CD8-positive, alpha-beta memory T cell (primary cell): ENCODE results near the gene FDPS. TPM values are rescaled to one million over a fixed set of nuclear protein-coding genes. Genes with fewer than 3 reads are reported as not detected.
A peak's percentile ranks its signal among the peaks of the same experiment; 100 is the strongest.

ENCODE experiments used
- CTCF ChIA-PET: fragments of 350-600 bp; sonication (Branson Sonifier 250); formaldehyde crosslinking; loops from one replicate; lab custom pipeline; 2021; ENCODE audit warnings: antibody characterized with exemption; lab: Charles Lee
- POLR2A ChIA-PET: fragments of 350-600 bp; sonication (Branson Sonifier 250); formaldehyde crosslinking; loops from one replicate; lab custom pipeline; 2021; ENCODE audit warnings: antibody characterized with exemption; lab: Charles Lee
- DNase-seq, 5 donors: peaks; one replicate each; pipeline versions ENCODE4 v3.0.0 to v3.0.0-alpha.2; 2020 to 2022; ENCODE audit warnings: mixed read lengths in 1 of 5
- H3K27ac ChIP-seq: one replicate; pipeline ENCODE4 v1.7.0; 2013; ENCODE audit warnings: low read depth, mild to moderate bottlenecking, low read length, moderate library complexity
- H3K27me3 ChIP-seq: 2 replicates; pipeline ENCODE4 v1.7.0; 2013; ENCODE audit warnings: low read length, mild to moderate bottlenecking; ENCODE audit not compliant: insufficient read depth, poor library complexity, severe bottlenecking
- H3K36me3 ChIP-seq: 2 replicates; pipeline ENCODE4 v1.7.0; 2013; ENCODE audit warnings: mild to moderate bottlenecking, low read length, moderate library complexity; ENCODE audit not compliant: insufficient read depth
- H3K4me1 ChIP-seq: 2 replicates; pipeline ENCODE4 v1.7.0; 2013; ENCODE audit warnings: mild to moderate bottlenecking, low read length, moderate library complexity; ENCODE audit not compliant: insufficient read depth
- H3K4me3 ChIP-seq: 2 replicates; pipeline ENCODE4 v1.7.0; 2013; ENCODE audit warnings: mild to moderate bottlenecking, low read length
- H3K9me3 ChIP-seq: 2 replicates; pipeline ENCODE4 v1.7.0; 2013; ENCODE audit warnings: mild to moderate bottlenecking, low read length
- H3K27ac Mint-ChIP-seq, 8 donors: one replicate each; pipeline ENCODE4 v1.8.0; 2020 to 2021; ENCODE audit warnings: mixed read lengths in 8 of 8, mild to moderate bottlenecking in 6 of 8, inconsistent platforms in 3 of 8, moderate library complexity in 3 of 8
- H3K27me3 Mint-ChIP-seq, 2 donors: one replicate each; pipeline ENCODE4 v1.8.0; 2020 to 2021; ENCODE audit warnings: mixed read lengths in 2 of 2, mild to moderate bottlenecking in 1 of 2, moderate library complexity in 1 of 2
- H3K36me3 Mint-ChIP-seq, 3 donors: one replicate each; pipeline ENCODE4 v1.8.0; 2020 to 2021; ENCODE audit warnings: mixed read lengths in 3 of 3, inconsistent platforms in 1 of 3, mild to moderate bottlenecking in 1 of 3
- H3K4me1 Mint-ChIP-seq, 3 donors: one replicate each; pipeline ENCODE4 v1.8.0; 2020 to 2021; ENCODE audit warnings: mixed read lengths in 3 of 3, inconsistent platforms in 1 of 3, mild to moderate bottlenecking in 1 of 3
- H3K4me3 Mint-ChIP-seq, 7 donors: one replicate each; pipeline ENCODE4 v1.8.0; 2020 to 2021; ENCODE audit warnings: mixed read lengths in 7 of 7, mild to moderate bottlenecking in 6 of 7, moderate library complexity in 4 of 7, inconsistent platforms in 2 of 7
- H3K9me3 Mint-ChIP-seq, 5 donors: one replicate each; pipeline ENCODE4 v1.8.0; 2020 to 2022; ENCODE audit warnings: mixed read lengths in 5 of 5, mild to moderate bottlenecking in 3 of 5, moderate library complexity in 2 of 5, inconsistent platforms in 1 of 5
- polyA plus RNA-seq: library from polyadenylated mRNA; unstranded; fragments of 300-500 nt; fragmentation: Illumina TruSeq; gene quantifications from one replicate; pipeline ENCODE4 v1.2.3, GENCODE V29; 2021
- total RNA-seq, 2 experiments: library from RNA; stranded (reverse); gene quantifications; one replicate each; pipeline ENCODE4 v1.2.3, GENCODE V29; 2021

Gene FDPS
- total and polyA plus RNA-seq, 3 experiments from 2014 or later = 126 to 199 (median 194) TPM

DNA sequence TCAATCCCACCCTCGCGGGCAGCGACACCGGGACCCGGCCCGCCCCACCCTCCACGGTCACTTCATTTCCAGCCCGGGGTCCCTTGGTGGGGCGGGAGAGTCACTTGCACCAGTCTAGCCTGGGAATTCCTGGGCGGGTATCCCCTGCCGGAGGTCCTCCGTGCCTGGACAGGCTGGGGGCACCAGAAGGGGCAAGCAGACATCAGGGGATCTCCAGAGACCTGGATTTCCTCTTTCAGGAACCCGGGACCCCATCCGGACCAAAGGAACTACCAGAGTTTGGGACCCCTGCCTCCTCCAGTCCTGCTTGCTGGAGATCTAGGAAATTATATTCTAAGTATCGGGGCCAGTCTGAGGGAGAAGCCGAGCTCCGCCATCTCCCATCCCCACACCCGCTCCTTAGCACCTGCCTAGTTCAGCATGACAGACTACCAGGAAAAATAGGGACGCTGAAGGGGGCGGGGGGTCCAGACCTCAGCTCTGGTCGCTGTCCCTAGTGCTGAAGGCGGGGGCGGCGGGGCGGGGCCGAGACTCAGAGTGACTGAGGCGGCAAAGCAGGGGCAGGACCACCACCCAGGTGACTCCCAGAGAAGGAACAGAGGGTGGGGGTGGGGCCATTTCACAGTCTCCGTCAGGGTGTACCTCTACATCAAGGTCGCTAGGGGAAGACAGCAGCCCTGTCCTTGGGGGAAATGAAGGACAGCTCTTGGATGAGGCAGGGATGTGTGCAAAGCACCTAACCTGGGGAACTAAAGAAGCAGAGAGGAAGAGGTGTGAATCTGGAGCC, 30.6 kb upstream of the FDPS start:
- Mint-ChIP-seq H3K36me3 (peaks cover 0 to 4% (median 0%) of the 10 kb centered on the region in 3 donors), H3K4me3 (peak overlapping the region; percentile 68 to 89 (median 80)), H3K9me3 (no peaks in the 10 kb centered on the region), H3K27ac (peak overlapping the region; percentile 17 to 87 (median 60)), H3K4me1 (peaks cover 26 to 35% (median 30%) of the 10 kb centered on the region in 3 donors), H3K27me3 (no peaks in the 10 kb centered on the region)
- H3K36me3 ChIP-seq = no peaks in the 10 kb centered on the region
- peak; percentile 68 to 88 (median 75) for DNase-seq
- peak overlapping the region; percentile 7 for H3K27ac ChIP-seq
- CTCF ChIA-PET = interaction anchor here (1.1 to 2.4 kb wide), 3 partner anchors 27 to 579 kb away, joined by 3 to 12 read pairs (median 6); partner anchors contain the start of gene GON4L
- H3K4me3 ChIP-seq = peak overlapping the region; percentile 59
- H3K4me1 ChIP-seq = peaks cover 29% of the 10 kb centered on the region
- POLR2A ChIA-PET = interaction anchor here (1.0 kb wide), 1 partner anchor 46 kb away, joined by 3 read pairs; no protein-coding TSS in a partner anchor
- H3K27me3 ChIP-seq = no peaks in the 10 kb centered on the region
- H3K9me3 ChIP-seq = no peaks in the 10 kb centered on the region

DNA sequence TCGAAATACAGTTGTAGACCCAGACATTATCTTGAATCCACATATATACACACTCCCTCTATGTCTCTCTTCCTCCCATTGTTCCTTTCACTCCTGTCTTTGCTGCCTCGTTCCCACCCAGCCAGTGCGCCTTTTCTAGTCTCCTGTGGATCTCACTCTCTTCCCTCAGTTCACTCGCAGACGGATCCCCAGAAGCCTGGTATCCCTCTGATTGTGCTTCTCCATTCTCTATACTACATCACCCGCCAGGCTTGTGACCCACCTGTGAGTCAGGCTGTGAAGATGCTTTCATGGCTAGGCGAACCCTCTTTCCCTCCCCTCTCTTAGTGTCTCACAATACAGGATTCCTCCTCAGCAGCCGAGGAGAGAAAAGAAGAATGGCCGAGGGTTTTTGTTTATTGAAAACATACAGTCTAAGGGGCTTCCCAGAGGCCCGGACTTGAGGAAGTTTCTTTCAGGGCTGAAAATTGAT, 29.9 kb upstream of the FDPS start:
- Mint-ChIP-seq H3K4me3 (peak overlapping the region; percentile 24 to 89 (median 80)), H3K27ac (peak overlapping the region; percentile 30 to 87 (median 60))

DNA sequence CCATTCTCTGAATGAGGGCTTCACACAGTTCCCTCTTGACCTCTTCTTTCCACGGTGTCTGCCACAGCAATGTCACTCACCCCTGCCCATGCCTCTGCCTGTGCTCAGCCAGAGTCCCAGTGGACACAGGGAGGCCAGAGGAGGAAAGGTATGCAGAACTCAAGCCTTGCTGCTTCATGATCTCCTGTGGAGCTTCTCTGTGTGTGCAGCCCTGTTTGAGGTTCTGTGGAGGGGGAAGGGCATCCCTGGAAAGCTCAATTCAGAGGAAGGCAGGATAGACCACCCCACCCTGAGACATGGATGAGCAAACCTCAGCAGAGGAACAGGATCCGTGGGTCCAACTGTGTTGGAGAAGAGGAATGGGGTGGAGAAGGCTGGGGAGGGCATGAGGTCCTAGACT, 29.4 kb upstream of the FDPS start:
- H3K27me3 Mint-ChIP-seq = no peaks in the 10 kb centered on the region
- Histone ChIP-seq H3K27ac (no peak overlapping the region), H3K4me3 (no peak overlapping the region), H3K4me1 (peaks cover 22% of the 10 kb centered on the region), H3K9me3 (no peaks in the 10 kb centered on the region), H3K36me3 (no peaks in the 10 kb centered on the region), H3K27me3 (no peaks in the 10 kb centered on the region)
- H3K27ac Mint-ChIP-seq = peak overlapping the region in 5 of 8 donors; percentile 10 to 84 (median 28)
- H3K9me3 Mint-ChIP-seq = no peaks in the 10 kb centered on the region
- peak overlapping the region in 2 of 7 donors; percentile 20 to 89 for H3K4me3 Mint-ChIP-seq
- H3K36me3 Mint-ChIP-seq = no peaks in the 10 kb centered on the region
- peaks cover 20 to 27% (median 24%) of the 10 kb centered on the region in 3 donors for H3K4me1 Mint-ChIP-seq
- no peak for DNase-seq
- POLR2A ChIA-PET = no interaction called here
- CTCF ChIA-PET = interaction anchor here (1.2 to 2.4 kb wide), 3 partner anchors 18 to 44 kb away, joined by 3 to 12 read pairs (median 6); no protein-coding TSS in a partner anchor

More for the DNA sequence above, 29.9 kb upstream of the FDPS start:
- H3K27ac ChIP-seq = no peak overlapping the region
- H3K27me3 Mint-ChIP-seq = no peaks in the 10 kb centered on the region
- no peaks in the 10 kb centered on the region for H3K9me3 Mint-ChIP-seq
- no peaks in the 10 kb centered on the region for H3K36me3 Mint-ChIP-seq
- POLR2A ChIA-PET = interaction anchor here (1.0 kb wide), 1 partner anchor 45 kb away, joined by 3 read pairs; no protein-coding TSS in a partner anchor
- DNase-seq = no peak
- no peaks in the 10 kb centered on the region for H3K9me3 ChIP-seq
- H3K4me1 ChIP-seq = peaks cover 26% of the 10 kb centered on the region
- no peaks in the 10 kb centered on the region for H3K27me3 ChIP-seq
- no peak overlapping the region for H3K4me3 ChIP-seq
- no peaks in the 10 kb centered on the region for H3K36me3 ChIP-seq
- CTCF ChIA-PET = interaction anchor here (1.1 to 2.4 kb wide), 3 partner anchors 28 to 579 kb away, joined by 3 to 12 read pairs (median 6); partner anchors contain the start of gene GON4L
- peaks cover 22 to 29% (median 26%) of the 10 kb centered on the region in 3 donors for H3K4me1 Mint-ChIP-seq

DNA sequence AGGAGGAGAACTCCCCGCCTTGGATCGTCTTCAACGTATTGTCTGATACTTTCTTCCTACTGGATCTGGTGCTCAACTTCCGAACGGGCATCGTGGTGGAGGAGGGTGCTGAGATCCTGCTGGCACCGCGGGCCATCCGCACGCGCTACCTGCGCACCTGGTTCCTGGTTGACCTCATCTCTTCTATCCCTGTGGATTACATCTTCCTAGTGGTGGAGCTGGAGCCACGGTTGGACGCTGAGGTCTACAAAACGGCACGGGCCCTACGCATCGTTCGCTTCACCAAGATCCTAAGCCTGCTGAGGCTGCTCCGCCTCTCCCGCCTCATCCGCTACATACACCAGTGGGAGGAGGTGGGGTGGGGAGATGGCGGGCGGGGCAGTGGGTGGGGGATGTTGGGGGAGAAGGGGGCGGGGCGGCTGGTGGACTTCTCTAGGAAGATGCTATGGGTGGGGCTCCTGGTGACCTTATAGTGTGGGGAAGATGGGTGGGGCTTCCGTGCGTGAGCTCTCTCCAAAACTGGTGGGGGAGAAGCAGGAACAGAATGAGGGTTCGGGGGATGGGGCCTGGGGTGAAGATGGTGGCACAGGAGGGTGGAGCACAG, 26.1 kb upstream of the FDPS start:
- CTCF ChIA-PET = interaction anchor here (1.6 kb wide), 1 partner anchor 41 kb away, joined by 4 read pairs; no protein-coding TSS in a partner anchor
- Histone ChIP-seq H3K9me3 (no peaks in the 10 kb centered on the region), H3K27ac (no peak overlapping the region), H3K27me3 (no peaks in the 10 kb centered on the region), H3K4me1 (peaks cover 9% of the 10 kb centered on the region), H3K36me3 (no peaks in the 10 kb centered on the region), H3K4me3 (no peak overlapping the region)
- H3K27ac Mint-ChIP-seq = no peak overlapping the region
- peak overlapping the region in 1 of 7 donors; percentile 9 for H3K4me3 Mint-ChIP-seq
- H3K27me3 Mint-ChIP-seq = peaks cover 0 to 1% of the 10 kb centered on the region in 2 donors
- peaks cover 8 to 11% (median 9%) of the 10 kb centered on the region in 3 donors for H3K4me1 Mint-ChIP-seq
- POLR2A ChIA-PET = interaction anchor here (0.5 to 1.6 kb wide), 2 partner anchors 9 to 160 kb away, joined by 3 to 5 read pairs; partner anchors contain the start of gene CLK2
- no peaks in the 10 kb centered on the region for H3K9me3 Mint-ChIP-seq
- no peaks in the 10 kb centered on the region for H3K36me3 Mint-ChIP-seq
- no peak for DNase-seq

DNA sequence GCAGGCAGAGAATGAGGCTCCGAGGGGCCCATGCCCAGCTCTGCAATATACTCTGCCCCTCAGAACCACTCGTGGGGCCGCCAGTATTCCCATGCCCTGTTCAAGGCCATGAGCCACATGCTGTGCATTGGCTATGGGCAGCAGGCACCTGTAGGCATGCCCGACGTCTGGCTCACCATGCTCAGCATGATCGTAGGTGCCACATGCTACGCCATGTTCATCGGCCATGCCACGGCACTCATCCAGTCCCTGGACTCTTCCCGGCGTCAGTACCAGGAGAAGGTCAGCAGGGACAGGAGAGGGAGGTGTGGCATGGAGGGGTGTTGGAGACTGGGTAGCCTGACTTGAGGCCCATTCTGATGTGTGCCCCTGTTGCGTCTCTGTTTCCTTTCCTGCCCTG, 24.2 kb upstream of the FDPS start:
- H3K36me3 Mint-ChIP-seq = no peaks in the 10 kb centered on the region
- Histone ChIP-seq H3K9me3 (no peaks in the 10 kb centered on the region), H3K4me1 (no peaks in the 10 kb centered on the region), H3K27ac (no peak overlapping the region), H3K27me3 (no peaks in the 10 kb centered on the region), H3K36me3 (no peaks in the 10 kb centered on the region), H3K4me3 (no peak overlapping the region)
- POLR2A ChIA-PET = no interaction called here
- H3K27me3 Mint-ChIP-seq = peaks cover 0 to 1% of the 10 kb centered on the region in 2 donors
- DNase-seq = no peak
- CTCF ChIA-PET = no interaction called here
- no peak overlapping the region for H3K4me3 Mint-ChIP-seq
- peaks cover 0 to 2% (median 0%) of the 10 kb centered on the region in 3 donors for H3K4me1 Mint-ChIP-seq
- no peak overlapping the region for H3K27ac Mint-ChIP-seq
- no peaks in the 10 kb centered on the region for H3K9me3 Mint-ChIP-seq

DNA sequence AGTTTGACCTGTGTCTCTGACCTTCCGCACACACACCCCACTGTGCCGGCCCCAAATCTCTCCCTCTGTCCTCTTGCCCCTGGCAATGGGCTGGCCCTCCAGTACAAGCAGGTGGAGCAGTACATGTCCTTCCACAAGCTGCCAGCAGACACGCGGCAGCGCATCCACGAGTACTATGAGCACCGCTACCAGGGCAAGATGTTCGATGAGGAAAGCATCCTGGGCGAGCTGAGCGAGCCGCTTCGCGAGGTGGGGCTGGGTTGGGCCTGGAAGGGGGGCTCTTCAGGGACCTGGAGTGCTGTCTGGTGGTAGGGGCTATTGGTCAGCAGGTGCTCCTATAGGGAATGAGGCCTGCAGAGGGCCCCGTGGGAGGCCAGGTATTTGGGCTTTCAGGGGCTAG, 23.6 kb upstream of the FDPS start:
- Mint-ChIP-seq H3K4me3 (no peak overlapping the region), H3K36me3 (no peaks in the 10 kb centered on the region), H3K4me1 (no peaks in the 10 kb centered on the region), H3K27ac (peak overlapping the region in 2 of 8 donors; percentile 42 to 55), H3K9me3 (no peaks in the 10 kb centered on the region), H3K27me3 (peaks cover 1% of the 10 kb centered on the region in 2 donors)
- no peak overlapping the region for H3K4me3 ChIP-seq
- no peak overlapping the region for H3K27ac ChIP-seq
- no peaks in the 10 kb centered on the region for H3K9me3 ChIP-seq
- ChIA-PET POLR2A (no interaction called here), CTCF (interaction anchor here (1.5 kb wide), 1 partner anchor 34 kb away, joined by 3 read pairs; no protein-coding TSS in a partner anchor)
- no peak for DNase-seq
- H3K27me3 ChIP-seq = no peaks in the 10 kb centered on the region
- no peaks in the 10 kb centered on the region for H3K4me1 ChIP-seq
- H3K36me3 ChIP-seq = no peaks in the 10 kb centered on the region

DNA sequence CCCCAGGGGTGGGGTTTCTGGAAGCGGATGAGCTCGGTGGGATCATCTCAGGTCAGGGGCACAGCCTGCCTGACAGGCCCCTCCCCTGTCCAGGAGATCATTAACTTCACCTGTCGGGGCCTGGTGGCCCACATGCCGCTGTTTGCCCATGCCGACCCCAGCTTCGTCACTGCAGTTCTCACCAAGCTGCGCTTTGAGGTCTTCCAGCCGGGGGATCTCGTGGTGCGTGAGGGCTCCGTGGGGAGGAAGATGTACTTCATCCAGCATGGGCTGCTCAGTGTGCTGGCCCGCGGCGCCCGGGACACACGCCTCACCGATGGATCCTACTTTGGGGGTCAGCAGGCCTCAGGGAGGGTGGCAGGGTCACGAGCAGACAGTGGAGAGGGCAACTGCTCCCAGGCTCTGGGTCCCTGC, 23.0 kb upstream of the FDPS start:
- Histone ChIP-seq H3K36me3 (no peaks in the 10 kb centered on the region), H3K4me1 (no peaks in the 10 kb centered on the region), H3K4me3 (no peak overlapping the region), H3K9me3 (no peaks in the 10 kb centered on the region), H3K27me3 (no peaks in the 10 kb centered on the region), H3K27ac (no peak overlapping the region)
- CTCF ChIA-PET = interaction anchor here (1.5 kb wide), 1 partner anchor 35 kb away, joined by 3 read pairs; no protein-coding TSS in a partner anchor
- Mint-ChIP-seq H3K9me3 (no peaks in the 10 kb centered on the region), H3K27me3 (peaks cover 4 to 5% of the 10 kb centered on the region in 2 donors), H3K36me3 (no peaks in the 10 kb centered on the region), H3K4me3 (no peak overlapping the region), H3K27ac (peak overlapping the region in 1 of 8 donors; percentile 36), H3K4me1 (no peaks in the 10 kb centered on the region)
- POLR2A ChIA-PET = no interaction called here
- no peak for DNase-seq
